Activated T-helper 1 cell treated with Interleukin-2 at 50 U/mL for 16 hours (primary cell): ENCODE results near the gene CD53.
A peak's percentile ranks its signal among the peaks of the same experiment; 100 is the strongest.
"Not testable (repeated sequence)": the region's sequence is repeated elsewhere in the genome, so short reads cannot be mapped to it uniquely, and the experiment has no call there.

Experiments used
- DNase-seq: peaks from one replicate; pipeline ENCODE4 v3.0.0-alpha.2; 2020; ENCODE audit warnings: low read depth

The CD53 gene, protein sequence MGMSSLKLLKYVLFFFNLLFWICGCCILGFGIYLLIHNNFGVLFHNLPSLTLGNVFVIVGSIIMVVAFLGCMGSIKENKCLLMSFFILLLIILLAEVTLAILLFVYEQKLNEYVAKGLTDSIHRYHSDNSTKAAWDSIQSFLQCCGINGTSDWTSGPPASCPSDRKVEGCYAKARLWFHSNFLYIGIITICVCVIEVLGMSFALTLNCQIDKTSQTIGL

DNA sequence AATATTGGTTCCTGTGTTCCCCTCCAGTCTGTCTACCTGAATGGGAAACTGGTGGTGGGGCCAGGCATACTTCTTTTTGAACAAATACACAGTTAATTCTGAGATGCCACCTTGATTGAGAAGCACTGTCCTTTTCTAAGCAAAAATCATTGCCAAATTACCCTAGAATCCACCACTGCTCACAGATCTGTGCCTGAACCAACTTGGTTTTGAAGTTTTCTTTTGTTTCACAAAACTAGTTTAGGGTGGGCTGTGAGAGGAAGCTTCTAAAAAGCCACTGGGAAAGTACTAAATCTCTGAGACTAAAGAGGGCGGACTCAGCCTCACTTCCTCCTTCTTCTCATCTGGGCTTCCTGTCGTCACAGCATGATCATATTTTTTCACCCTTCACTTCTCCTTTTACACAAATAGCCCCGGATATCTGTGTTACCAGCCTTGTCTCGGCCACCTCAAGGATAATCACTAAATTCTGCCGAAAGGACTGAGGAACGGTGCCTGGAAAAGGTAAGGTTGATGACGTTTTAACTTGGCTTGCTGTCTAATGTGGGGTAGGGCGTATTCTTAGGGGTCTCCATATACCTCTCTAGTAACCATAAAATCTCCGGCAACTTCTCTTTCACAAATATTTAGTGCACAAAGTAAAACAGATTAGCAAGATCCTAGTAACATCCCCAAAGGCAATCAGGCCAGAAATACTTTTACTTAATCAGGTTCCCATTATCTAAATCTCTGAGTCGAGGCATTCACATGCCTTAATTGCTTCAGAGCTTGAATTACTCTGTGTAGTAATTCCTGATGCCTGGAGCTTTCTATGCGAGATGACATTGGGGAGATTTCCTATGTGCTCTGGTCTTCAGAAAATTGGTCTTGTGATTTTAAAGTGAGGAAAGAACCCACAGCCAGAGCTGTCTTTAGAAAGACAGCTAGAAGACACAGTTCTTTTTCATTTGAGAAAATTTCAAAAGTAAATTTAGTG is at the start of gene CD53:
Gene CD53 (plus strand): TSS at position 404 of the 976 bp plus-strand sequence. CDS start 18,261 bp downstream, outside the sequence.
- peak; percentile 20 for DNase-seq

DNA sequence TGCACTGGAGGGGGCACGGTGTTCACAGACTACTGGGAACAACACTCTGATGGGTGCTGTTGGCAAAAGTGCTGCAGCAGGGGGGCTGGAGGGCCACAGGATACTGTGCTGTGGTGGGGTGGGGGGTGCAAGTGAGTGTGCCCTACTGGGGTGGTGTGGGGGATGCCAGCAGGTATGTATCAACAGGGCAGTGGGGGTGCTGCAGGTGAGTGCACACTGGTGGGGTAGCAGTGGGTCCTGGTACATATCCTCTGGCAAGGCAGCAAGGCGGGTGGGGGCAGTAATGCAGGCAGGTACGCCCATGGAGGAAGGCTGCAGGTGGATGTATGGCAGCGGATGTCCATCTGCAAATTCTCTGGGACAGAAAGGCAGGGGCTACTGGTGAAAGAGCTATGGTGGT is 48.8 kb upstream of the CD53 start:
- DNase-seq, result no peak

DNA sequence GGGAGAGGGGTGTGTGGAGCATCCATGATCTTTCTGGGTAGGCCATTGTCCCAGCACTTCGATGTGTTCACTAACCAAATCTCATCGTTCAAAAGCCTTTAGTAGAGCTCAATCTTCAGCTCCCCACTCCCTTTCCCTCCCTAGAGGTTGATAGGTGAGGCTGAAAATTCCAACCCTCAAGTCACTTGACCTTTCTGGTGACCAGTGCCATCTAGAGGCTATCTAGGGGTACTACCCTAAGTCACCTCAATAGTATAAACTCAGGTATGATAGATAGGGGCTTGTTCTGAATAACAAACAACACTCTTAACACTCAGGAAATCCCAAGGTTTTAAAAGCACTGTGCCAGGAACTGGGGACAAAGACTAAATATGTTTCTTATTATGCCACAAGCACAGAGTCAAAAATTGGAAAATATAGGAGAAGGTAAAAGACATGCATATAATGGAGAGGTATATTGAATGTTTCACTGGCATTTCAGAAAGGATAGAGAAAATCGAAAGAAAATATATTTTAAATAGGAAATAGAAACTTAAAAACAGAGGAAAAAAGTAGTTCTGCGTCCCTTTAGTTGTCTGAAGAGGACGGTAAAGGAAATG is 42.9 kb upstream of the CD53 start:
- DNase-seq, result no peak

DNA sequence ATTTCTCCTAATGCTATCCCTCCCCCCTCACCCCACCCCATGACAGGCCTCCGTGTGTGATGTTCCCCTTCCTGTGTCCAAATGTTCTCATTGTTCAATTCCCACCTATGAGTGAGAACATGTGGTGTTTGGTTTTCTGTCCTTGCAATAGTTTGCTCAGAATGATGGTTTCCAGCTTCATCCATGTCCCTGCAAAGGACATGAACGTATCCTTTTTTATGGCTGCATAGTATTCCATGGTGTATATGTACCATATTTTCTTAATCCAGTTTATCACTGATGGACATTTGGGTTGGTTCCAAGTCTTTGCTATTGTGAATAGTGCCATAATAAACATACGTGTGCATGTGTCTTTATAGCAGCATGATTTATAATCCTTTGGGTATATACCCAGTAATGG is 39.2 kb upstream of the CD53 start:
- DNase-seq, result not testable (repeated sequence)

DNA sequence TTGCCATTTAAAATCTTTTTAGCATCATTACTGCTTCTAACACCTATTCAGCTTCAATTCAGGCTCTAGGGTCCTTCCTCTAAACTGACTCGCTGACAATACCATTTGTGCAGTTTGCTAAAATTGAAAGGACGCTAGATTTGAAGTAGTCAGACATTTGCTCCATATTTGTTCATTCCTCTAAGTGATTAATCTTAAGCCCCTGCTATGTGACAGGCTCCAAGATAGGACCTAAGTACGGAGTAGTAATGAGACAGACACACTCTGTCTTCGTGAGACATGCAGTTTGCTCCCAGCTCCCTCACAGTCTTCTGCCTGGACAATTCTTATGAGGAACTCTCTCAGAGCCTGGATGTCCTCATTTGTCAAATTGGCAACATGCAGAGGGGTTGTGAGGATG is 26.1 kb upstream of the CD53 start:
- DNase-seq, result no peak

DNA sequence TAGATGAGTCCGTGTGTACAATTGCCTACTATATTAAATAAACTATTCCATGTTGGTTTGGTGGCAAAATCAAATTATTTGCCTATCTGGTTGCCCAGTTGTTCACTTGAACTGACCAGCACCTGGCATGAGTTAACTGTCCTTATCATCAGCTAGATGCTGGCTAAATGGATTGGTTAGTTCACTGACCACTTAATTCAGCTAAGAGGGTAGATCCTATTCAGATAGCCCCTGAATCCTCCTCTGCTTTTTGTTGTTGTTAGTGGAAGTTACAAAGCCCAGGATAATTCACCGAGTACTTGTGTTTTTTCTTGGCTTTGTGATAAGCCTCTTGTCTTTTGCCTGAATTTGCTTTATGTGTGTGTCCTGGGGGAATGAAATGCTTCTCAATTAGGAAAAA is 22.8 kb upstream of the CD53 start:
- no peak for DNase-seq

DNA sequence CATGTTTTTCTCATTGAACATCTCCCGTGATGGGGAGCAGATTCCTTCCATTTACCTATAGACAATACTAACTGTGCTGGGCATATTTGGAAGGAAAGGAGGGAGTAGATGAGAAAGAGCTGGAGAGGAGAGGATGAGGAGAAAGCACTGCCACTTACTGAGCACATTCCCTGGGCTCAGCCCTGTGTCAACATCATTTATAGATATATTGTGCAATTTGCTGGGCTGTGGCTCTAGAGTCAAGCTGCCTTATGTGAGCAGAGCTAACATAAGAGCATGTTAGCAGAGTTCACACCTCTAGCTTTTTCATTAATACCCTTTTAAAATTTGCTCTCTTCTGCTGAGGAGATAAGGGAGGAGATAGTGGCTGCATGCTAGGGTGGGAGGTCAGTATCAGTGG is 22.3 kb upstream of the CD53 start:
- no peak for DNase-seq

DNA sequence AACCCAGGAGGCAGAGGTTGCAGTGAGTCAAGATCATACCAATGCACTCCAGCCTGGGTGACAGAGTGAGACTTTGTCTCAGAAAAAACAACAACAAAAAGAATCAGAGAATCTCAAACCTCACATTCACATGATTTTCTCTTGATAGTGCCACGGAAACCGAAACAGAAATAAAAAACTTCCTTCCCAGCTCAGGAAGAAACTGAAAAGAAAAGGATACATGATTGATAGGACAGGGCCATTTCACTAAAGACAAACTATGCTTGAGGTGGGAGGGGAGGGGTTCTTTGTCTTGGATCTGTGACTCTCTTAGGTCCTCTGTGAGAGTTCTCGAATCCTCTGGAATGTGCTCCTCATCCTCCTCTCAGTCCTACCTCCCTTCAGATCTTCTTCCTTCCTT is 19.8 kb upstream of the CD53 start:
- DNase-seq, result no peak

DNA sequence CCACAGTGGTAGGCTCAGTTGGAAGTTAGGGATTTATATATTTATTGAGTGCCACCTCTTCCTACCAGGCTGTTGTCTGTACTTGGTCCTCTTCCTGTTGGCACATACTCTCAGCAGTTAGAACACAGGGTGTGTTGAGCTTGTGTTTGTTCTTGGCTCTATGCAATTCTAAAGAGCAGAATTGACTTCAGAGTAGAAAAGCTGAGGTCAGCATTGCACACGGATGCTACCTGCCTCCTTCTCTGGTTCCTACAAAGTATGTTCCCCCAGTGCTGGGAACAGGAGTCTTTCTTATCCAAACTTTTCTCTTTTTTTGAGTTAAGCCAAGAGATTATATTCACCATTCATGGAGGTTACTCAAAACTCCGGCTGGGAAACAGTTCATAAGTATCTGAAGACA is 16.5 kb upstream of the CD53 start:
- no peak for DNase-seq

DNA sequence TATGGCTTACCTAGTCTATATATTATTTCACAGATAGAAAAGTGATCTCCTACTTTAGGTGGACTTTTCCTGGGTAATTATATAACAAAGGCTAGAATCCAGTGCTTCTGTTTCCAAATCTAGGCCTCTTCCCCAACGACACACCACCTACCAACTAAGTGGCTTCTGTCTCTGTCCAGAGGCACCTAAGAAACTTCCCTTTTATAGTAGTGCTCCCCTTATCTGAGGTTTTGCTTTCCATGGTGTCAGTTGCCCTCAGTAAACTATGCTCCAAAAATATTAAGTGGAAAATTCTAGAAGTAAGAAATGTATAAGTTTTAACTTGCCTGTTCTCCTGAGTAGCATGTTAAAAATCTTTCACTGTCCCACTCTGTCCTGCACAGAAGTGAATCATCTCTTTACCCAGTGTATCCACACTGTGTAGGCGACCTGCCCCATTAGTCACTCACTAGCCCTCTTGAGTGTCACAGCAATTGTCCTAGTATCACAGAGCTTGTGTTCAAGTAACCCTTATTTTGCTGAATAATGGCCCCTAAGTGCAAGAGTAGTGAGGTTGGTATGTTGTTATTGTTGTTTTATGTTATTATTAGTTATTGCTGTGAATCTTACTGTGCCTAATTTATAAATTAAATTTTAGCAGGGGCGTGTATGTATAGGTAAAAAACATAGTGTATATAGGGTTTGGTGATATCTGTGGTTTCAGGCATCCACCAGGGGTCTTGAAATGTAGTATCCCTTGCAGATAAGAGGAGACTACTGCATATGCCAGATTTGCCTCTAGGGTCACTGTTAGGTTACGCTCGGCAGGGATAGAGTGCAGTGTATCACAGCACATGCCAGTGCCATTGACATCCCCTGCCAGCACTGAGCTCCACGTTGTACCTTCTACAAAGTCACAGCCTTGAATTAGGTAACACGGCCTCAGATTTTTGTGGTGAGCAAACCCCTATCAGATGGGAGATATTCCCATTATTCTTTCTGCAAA is 14.7 kb upstream of the CD53 start:
- DNase-seq, result no peak

DNA sequence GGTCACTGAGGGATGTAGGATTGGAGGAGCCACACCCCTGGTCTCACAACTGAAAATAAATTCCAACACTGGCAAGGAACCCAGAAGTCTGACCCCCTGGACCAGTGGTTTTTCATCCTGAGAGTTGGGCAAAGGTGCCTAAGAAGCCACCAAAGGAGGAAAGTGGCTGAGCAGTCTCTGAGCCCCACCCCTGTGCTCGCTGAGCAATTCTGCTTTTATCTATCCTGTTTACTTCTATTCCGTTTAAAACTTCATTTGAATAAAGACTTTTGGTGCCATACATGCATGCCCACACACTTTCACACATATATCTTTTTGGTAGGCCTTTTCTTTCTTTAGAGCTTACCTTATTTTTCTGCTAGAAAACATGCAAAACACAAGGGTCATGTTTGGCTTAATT is 13.9 kb upstream of the CD53 start:
- DNase-seq, result no peak

DNA sequence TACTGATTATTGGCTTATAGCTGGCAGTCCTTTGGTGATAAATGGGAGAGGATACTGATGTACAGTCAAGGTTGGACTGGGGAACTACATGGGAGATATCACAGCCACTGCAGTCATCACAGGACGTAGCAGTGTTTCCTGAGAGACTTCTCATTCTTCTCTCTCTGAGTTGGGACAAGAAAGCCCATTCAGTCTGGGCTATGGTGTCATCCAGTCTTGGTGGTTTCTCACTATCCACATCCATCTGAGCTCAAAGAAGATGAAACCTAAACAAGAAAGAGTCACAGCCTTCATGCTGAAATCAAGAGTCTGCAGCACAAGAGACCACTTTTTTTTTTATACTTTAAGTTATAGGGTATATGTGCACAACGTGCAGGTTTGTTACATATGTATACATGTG is 12.8 kb upstream of the CD53 start:
- no peak for DNase-seq

DNA sequence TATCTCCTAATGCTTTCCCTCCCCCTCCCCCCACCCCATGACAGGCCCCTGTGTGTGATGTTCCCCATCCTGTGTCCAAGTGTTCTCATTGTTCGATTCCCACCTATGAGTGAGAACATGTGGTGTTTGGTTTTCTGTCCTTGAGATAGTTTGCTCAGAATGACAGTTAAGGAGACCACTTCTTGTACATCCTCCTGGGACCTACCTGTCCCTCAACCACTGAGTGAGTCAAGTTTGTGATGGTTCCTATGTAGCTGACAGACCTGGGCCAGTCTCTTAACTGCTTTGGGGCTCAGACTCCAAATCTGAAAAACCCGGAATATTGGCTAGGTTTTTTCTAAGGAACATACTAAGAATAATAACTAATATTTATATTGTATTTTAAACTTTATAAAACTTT is 12.3 kb upstream of the CD53 start:
- DNase-seq, result not testable (repeated sequence)

DNA sequence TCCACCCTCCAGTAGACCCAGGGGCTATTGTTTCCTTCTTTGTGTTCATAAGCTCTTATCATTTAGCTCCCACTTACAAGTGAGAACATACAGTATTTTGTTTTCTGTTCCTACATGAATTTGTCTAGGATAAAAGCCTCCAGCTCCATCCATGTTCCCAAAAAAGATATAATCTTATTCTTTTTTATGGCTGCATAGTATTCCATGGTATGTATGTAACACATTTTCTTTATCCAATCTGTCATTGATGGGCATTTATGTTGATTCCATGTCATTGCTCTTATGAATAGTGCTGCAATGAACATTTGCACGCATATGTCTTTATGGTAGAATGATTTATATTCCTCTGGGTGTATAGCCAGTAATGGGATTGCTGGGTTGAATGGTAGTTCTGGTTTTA is 11.0 kb upstream of the CD53 start:
- DNase-seq, result not testable (repeated sequence)

DNA sequence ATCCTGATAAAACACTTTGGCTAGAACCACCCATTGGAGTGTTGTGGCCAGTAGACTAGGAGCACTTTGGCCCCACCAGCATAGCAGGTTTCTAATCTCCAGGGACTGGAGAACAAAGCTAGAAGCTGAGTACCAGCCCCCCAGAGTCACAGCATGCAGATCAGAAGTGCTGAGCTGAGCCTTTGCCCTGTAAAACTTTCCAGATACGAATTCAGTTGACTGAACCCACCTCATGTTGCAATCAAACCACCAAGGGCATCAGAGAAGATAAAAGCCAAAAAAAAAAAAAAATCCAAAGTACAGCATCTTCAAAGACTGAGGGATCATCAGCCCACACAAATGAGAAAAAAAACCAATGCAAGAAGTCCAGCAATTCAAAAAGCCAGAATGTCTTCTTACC is 8.7 kb upstream of the CD53 start:
- DNase-seq, result no peak

DNA sequence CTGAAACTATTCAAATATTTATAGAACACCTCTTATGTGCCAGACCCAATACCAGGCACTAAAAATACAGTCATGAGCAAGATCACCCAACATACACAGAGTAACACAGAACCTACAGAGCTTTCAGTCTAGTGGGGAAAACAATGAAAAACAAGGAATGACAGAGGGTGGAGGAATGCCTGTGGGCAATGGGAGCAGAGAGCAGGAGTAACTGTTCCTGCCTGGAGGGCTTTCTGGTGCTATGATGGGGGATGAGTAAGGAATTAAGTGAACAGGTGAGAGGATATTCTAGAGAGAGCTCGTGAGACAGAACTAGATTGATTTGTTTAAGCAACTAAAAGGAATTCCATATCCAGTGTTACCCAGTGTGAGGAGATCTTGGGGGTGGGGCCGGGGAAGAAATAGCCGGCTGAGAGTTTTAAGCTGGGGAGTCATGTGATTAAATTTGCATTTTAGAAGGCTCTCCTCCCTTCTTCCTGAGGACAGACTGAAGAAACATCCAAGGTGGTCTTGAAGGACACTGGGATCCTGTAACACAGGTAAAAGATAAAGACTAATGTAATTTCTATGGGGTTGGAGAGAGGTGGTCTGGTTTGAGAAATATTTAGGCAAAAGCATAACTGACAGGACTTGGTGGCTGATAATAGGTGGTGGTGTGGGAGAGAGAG is 2.1 kb upstream of the CD53 start:
- no peak for DNase-seq

DNA sequence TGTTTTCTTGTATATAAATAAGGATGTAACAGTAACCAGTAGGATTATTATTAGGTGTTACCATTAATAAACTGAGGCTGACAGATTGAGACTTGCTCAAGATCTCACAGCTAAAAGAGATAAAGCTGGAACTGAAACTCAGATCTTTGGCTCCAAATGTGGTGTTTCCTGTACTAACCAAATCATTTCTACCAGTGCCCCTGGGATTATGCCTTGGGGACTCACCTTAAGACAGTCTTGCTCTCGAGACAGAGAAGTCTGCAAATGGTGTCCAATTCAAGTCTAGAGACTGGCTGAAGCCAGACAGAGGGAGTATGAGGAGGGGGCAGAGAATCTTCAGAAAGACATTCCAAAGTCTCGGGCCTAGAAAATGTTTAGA is 593 bp upstream of the CD53 start:
- DNase-seq, result no peak

DNA sequence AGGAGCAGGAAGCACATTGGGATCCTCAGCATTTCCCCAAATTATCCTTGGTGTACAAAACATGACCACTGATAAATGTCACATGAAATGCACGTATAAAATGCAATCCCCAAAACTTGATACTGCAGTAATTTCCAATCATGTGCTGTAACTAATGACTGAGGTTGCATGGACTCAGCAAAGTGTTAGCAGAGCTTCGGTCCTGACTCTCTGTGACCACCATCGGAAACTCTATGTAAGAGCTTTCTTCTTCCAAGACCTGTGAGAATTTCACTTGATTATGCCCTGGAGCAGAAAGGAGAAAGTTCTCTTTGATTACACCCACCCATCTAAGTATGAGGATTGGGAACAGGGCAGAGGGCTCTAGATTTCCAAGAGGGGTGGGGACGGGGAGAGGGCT is 908 bp downstream of the CD53 start:
- DNase-seq, result no peak

DNA sequence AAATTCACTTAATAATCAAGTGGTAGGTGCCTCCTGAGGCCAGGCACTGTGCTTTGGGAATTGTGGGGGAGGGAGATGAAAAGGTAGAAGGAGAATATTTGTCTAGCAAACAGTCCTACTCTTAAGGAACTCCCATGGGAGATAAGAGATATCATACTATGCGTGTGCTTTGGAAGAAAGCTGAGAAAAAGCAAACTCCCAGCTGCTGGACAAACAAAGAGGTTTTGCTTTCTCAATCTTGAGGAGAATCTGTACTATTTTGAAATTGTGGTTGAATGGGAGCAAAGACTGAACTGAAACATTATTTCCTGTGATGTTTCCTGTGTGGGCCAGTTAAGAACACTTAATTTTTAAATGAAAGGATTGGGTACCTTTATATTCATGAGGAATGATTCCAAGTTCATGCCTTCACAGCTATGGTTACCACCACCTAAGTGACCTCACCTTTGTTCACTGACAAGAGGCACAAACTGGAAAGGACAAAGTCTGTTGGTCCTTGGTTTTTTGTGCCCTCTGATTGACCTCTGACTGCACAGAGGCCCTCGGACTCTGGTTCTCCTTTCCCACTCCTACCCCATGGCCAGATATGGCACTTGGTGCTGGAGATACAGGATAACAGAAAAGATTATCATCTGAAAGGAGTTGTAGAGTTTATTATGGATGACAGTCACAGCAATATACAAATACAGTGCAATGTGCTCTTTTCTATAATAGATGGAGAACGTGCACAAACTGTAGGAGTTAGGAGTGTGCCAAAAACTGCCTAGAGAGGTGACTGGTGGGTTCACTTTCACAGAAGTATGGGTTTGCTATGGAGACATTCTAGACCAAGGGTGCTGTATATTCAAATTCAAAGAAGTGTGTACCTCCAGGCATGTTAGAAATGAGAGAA is 1.6 kb downstream of the CD53 start:
- DNase-seq, result no peak

DNA sequence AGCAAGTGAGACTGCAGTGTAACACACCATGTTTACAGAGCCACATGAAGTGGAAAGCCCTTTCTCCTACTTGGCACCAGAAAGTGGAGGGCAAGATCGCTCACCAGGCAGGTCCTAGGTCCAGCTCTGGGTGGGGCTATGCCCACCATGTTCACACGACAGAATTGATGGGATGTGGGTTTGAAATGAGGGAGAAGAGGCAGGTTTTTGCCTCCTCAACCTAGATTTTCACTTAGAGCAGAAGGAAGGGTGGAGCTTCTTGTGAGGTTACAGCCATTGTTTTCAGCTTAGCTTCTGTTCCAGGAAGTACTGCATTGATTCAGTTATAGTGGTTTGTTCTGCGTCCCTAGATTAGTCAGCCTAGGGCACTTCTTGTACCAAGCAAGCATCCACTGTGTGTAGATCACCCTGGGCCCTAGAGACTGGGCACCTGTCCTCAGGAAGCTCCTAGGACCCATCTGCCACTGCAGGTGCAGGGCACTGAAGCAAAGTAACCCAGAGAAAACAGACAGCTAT is 2.3 kb downstream of the CD53 start:
- DNase-seq, result peak; percentile 25
